Gastrocnemius medialis (tissue), 4 donors: Measurements from ENCODE around the gene LINGO4.

Experiments used
- POLR2A ChIP-seq, 2 donors: fragments of 450-650 bp; IDR thresholded peaks; one replicate each; pipeline ENCODE4 v1.6.1; 2017; ENCODE audit warnings: antibody characterized with exemption in 2 of 2, mild to moderate bottlenecking in 2 of 2, moderate library complexity in 2 of 2
- TF ChIP-seq, protein P1 (sequence below), 5 experiments: fragments of 450-650 bp in 3 of 5; fragments of 200-600 bp in 2 of 5; sonication (generic) in 2 of 5; IDR thresholded peaks in 4 of 5; conservative IDR thresholded peaks in 1 of 5; 1 replicate in 4 of 5; 2 replicates in 1 of 5; pipeline ENCODE4 v1.5.1; 2016 to 2019; ENCODE audit warnings: antibody characterized with exemption in 5 of 5, mild to moderate bottlenecking in 3 of 5, moderate library complexity in 3 of 5

- TF ChIP-seq, protein P1, sequence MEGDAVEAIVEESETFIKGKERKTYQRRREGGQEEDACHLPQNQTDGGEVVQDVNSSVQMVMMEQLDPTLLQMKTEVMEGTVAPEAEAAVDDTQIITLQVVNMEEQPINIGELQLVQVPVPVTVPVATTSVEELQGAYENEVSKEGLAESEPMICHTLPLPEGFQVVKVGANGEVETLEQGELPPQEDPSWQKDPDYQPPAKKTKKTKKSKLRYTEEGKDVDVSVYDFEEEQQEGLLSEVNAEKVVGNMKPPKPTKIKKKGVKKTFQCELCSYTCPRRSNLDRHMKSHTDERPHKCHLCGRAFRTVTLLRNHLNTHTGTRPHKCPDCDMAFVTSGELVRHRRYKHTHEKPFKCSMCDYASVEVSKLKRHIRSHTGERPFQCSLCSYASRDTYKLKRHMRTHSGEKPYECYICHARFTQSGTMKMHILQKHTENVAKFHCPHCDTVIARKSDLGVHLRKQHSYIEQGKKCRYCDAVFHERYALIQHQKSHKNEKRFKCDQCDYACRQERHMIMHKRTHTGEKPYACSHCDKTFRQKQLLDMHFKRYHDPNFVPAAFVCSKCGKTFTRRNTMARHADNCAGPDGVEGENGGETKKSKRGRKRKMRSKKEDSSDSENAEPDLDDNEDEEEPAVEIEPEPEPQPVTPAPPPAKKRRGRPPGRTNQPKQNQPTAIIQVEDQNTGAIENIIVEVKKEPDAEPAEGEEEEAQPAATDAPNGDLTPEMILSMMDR (IDR thresholded peaks at IDR 0.05 in 4 of 5, conservative IDR thresholded peaks at IDR 0.05 in 1 of 5) = no peak
- no peak for TF ChIP-seq POLR2A (IDR thresholded peaks at IDR 0.05)
Measured at GRCh38 chr1:151833172-151833900, 28.1 kb upstream of the LINGO4 start.
